NCI-H2171 (cell line): Measurements from ENCODE around the gene HCN2.
A peak's percentile ranks its signal among the peaks of the same experiment; 100 is the strongest.

Source experiments
- DNase-seq: peaks from one replicate; lab custom pipeline; 2025; lab: John Stamatoyannopoulos, UW

Gene HCN2

GRCh38 chr19:589693-590395, at the start of gene HCN2:
Gene HCN2 (plus strand): TSS chr19:589881. CDS start chr19:589946, 65 bp downstream.
- no peak for DNase-seq

GRCh38 chr19:540867-541637, 48.6 kb upstream of the HCN2 start:
- no peak for DNase-seq

- no peak for DNase-seq
These were observed 48.0 kb upstream of the HCN2 start for GRCh38 chr19:541699-542098.

GRCh38 chr19:542173-542866, 47.4 kb upstream of the HCN2 start:
- no peak for DNase-seq

GRCh38 chr19:543910-544608, 45.6 kb upstream of the HCN2 start, which contains the start of gene GZMM:
Gene GZMM (plus strand): TSS chr19:544053. CDS start chr19:544072, 19 bp downstream.
- no peak for DNase-seq

- DNase-seq, result no peak
These were observed 42.6 kb upstream of the HCN2 start for GRCh38 chr19:547117-547516.

- no peak for DNase-seq
These were observed 41.6 kb upstream of the HCN2 start for GRCh38 chr19:547836-548720.

GRCh38 chr19:548886-549830, 40.5 kb upstream of the HCN2 start:
- no peak for DNase-seq

- DNase-seq, result no peak
These were observed 34.9 kb upstream of the HCN2 start for GRCh38 chr19:554817-555216.

GRCh38 chr19:555474-555808, 34.2 kb upstream of the HCN2 start:
- no peak for DNase-seq

GRCh38 chr19:556611-557382, 32.9 kb upstream of the HCN2 start:
- DNase-seq, result no peak

- DNase-seq, result no peak
These were observed 30.8 kb upstream of the HCN2 start for GRCh38 chr19:558770-559439.

GRCh38 chr19:560121-560520, 29.6 kb upstream of the HCN2 start:
- no peak for DNase-seq

GRCh38 chr19:566403-566802, 23.3 kb upstream of the HCN2 start:
- no peak for DNase-seq

GRCh38 chr19:566844-567243, 22.8 kb upstream of the HCN2 start:
- no peak for DNase-seq

GRCh38 chr19:567296-567900, 22.3 kb upstream of the HCN2 start:
- no peak for DNase-seq

- no peak for DNase-seq
These were observed 19.4 kb upstream of the HCN2 start for GRCh38 chr19:570251-570686.

- DNase-seq, result peak; percentile 64
These were observed 18.6 kb upstream of the HCN2 start for GRCh38 chr19:570937-571565.
